K562 (cell line): ENCODE measurements around the gene GRIK1. TPM values are rescaled to one million over a fixed set of nuclear protein-coding genes. Genes with fewer than 3 reads are reported as not detected.
A peak's percentile ranks its signal among the peaks of the same experiment; 100 is the strongest.

Experiments used
- ATAC-seq: fragments of 200-7000 bp; cut with Tn5 transposase; 3 replicates; pipeline ENCODE4 v1.9.1; 2020; ENCODE audit warnings: moderate library complexity
- BruUV-seq: library from RNA; stranded (reverse); fragments of 400-500 nt; replicated peaks from 2 replicates; lab custom pipeline; 2021; lab: Mats Ljungman, UMichigan
- CTCF ChIA-PET: fragments of 300-600 bp; formaldehyde crosslinking; extraction: SDS; loops from one replicate; lab custom pipeline; 2021; ENCODE audit warnings: low intra/inter-chr PET ratio; lab: Yijun Ruan, JAX
- POLR2A ChIA-PET: fragments of 300-600, 350-650 bp; sonication (Branson Sonifier 250); formaldehyde crosslinking; extraction: SDS; loops from one replicate; lab custom pipeline; 2021; ENCODE audit warnings: antibody characterized with exemption, inconsistent platforms; lab: Yijun Ruan, JAX
- DNase-seq, 4 experiments: peaks; one replicate each; pipeline versions ENCODE4 v3.0.0 to v3.0.0-alpha.2; 2011 to 2018; ENCODE audit warnings: low spot score in 3 of 4, mixed read lengths in 3 of 4; ENCODE audit errors: extremely low read depth in 1 of 4
- FAIRE-seq: peaks from 2 replicates; lab custom pipeline; 2011; peaks lifted over from hg19 to GRCh38; lab: Jason Lieb, UNC
- H2AFZ ChIP-seq: 2 replicates; pipeline ENCODE4 v1.6.0; 2011; ENCODE audit warnings: low read depth, low read length, control low read depth, inconsistent platforms
- H3K27ac ChIP-seq: fragments of 200-600 bp; 3 replicates; pipeline ENCODE4 v1.8.0; 2011; ENCODE audit warnings: low read depth, mild to moderate bottlenecking, control low read depth, inconsistent platforms, low read length, moderate library complexity, mixed read lengths; ENCODE audit errors: extremely low read depth
- H3K27me3 ChIP-seq, 2 experiments: fragments of 300-600 bp in 1 of 2; 2 replicates in 1 of 2; 3 replicates in 1 of 2; pipeline versions ENCODE4 v1.6.0 to v1.8.0; 2011; ENCODE audit warnings: inconsistent platforms in 2 of 2, low read length in 2 of 2, mild to moderate bottlenecking in 1 of 2, mixed read lengths in 1 of 2, moderate library complexity in 1 of 2; ENCODE audit not compliant: control insufficient read depth in 2 of 2, insufficient read depth in 2 of 2
- H3K36me3 ChIP-seq: fragments of 300-600 bp; 3 replicates; pipeline ENCODE4 v1.8.0; 2011; ENCODE audit warnings: mild to moderate bottlenecking, low read length, inconsistent platforms; ENCODE audit not compliant: control insufficient read depth, insufficient read depth
- H3K4me1 ChIP-seq, 2 experiments: fragments of 200-600 bp in 1 of 2; replicated peaks in 1 of 2; 2 replicates in 1 of 2; 3 replicates in 1 of 2; pipeline versions ENCODE4 v1.5.1 to v1.8.0; 2011; ENCODE audit warnings: inconsistent platforms in 2 of 2, low read length in 2 of 2, mild to moderate bottlenecking in 1 of 2, mixed read lengths in 1 of 2, moderate library complexity in 1 of 2; ENCODE audit not compliant: control insufficient read depth in 2 of 2, insufficient read depth in 2 of 2
- H3K4me2 ChIP-seq: 2 replicates; pipeline ENCODE4 v1.6.1; 2011; ENCODE audit warnings: low read length, control low read depth, inconsistent platforms, mixed read lengths; ENCODE audit not compliant: insufficient read depth
- H3K4me3 ChIP-seq: fragments of 200-600 bp; sonication (generic), shearing (Covaris generic); 2 replicates; pipeline ENCODE4 v1.5.1; 2016; ENCODE audit warnings: control low read depth, inconsistent platforms
- H3K79me2 ChIP-seq: fragments of 200-600 bp; 3 replicates; pipeline ENCODE4 v1.8.0; 2011; ENCODE audit warnings: low read length, inconsistent platforms; ENCODE audit not compliant: control insufficient read depth, insufficient read depth
- H3K9ac ChIP-seq, 2 experiments: 2 replicates each; pipeline versions ENCODE4 v1.6.0 to v1.6.1; 2011; ENCODE audit warnings: low read depth in 2 of 2, low read length in 2 of 2, control low read depth in 1 of 2, inconsistent platforms in 1 of 2, mild to moderate bottlenecking in 1 of 2, mixed read lengths in 1 of 2; ENCODE audit not compliant: insufficient read depth in 1 of 2
- H3K9me1 ChIP-seq: one replicate; pipeline ENCODE4 v1.6.0; 2011; ENCODE audit warnings: inconsistent platforms, mild to moderate bottlenecking, low read length, moderate library complexity; ENCODE audit not compliant: control insufficient read depth, insufficient read depth
- H3K9me3 ChIP-seq: replicated peaks from 2 replicates; pipeline ENCODE4 v1.5.1; 2011; ENCODE audit warnings: low read depth, low read length, inconsistent platforms; ENCODE audit not compliant: control insufficient read depth, insufficient read depth
- H4K20me1 ChIP-seq: replicated peaks from 2 replicates; pipeline ENCODE4 v1.6.1; 2011; ENCODE audit warnings: low read length, inconsistent platforms, mixed read lengths; ENCODE audit not compliant: control insufficient read depth, insufficient read depth
- BCLAF1 ChIP-seq, 2 experiments: fragments of 450-650 bp in 1 of 2; IDR thresholded peaks; 2 replicates each; pipeline ENCODE4 v1.6.1; 2011 to 2017; ENCODE audit warnings: low read depth in 2 of 2, antibody characterized with exemption in 1 of 2, borderline replicate concordance in 1 of 2, low read length in 1 of 2, mild to moderate bottlenecking in 1 of 2, mixed read lengths in 1 of 2; ENCODE audit not compliant: control insufficient read depth in 1 of 2
- DACH1 ChIP-seq: fragments of 450-650 bp; IDR thresholded peaks from 2 replicates; pipeline ENCODE4 v1.6.1; 2018; ENCODE audit not compliant: partially characterized antibody
- HOXB6 ChIP-seq: fragments of 250-450 bp; sonication (Bioruptor Pico); IDR thresholded peaks from 2 replicates; pipeline ENCODE4 v1.5.1; 2022; ENCODE audit warnings: mild to moderate bottlenecking, borderline replicate concordance
- MTA2 ChIP-seq: fragments of 450-650 bp; IDR thresholded peaks from 2 replicates; pipeline ENCODE4 v1.6.1; 2016; ENCODE audit warnings: low read depth
- MXI1 ChIP-seq: IDR thresholded peaks from 2 replicates; pipeline ENCODE4 v1.6.1; 2011; ENCODE audit warnings: low read depth, mild to moderate bottlenecking, improper control_type of control experiment, low read length
- NEUROD1 ChIP-seq: fragments of 150-350 bp; IDR thresholded peaks from 2 replicates; pipeline ENCODE4 v1.6.1; 2014; ENCODE audit warnings: borderline replicate concordance, low read length, low read depth; ENCODE audit not compliant: partially characterized antibody
- NR2F6 ChIP-seq: fragments of 450-650 bp; formaldehyde crosslinking; IDR thresholded peaks from 2 replicates; pipeline ENCODE4 v1.4.0; 2020; ENCODE audit warnings: mild to moderate bottlenecking
- RAD21 ChIP-seq, 2 experiments: fragments of 250-450 bp in 1 of 2; fragments of 450-650 bp in 1 of 2; sonication (Bioruptor Pico) in 1 of 2; formaldehyde crosslinking in 1 of 2; IDR thresholded peaks in 1 of 2; conservative IDR thresholded peaks in 1 of 2; 2 replicates each; pipeline versions ENCODE4 v1.4.0 to v1.8.0; 2020 to 2022; ENCODE audit warnings: mild to moderate bottlenecking in 2 of 2, moderate library complexity in 1 of 2
- RBM17 ChIP-seq: fragments of 200-400 bp; formaldehyde crosslinking; IDR thresholded peaks from 2 replicates; pipeline ENCODE4 v1.6.1; 2017; ENCODE audit warnings: low read depth, mild to moderate bottlenecking, low read length, borderline replicate concordance
- STAG1 ChIP-seq: sonication (generic); formaldehyde crosslinking; IDR thresholded peaks from 2 replicates; pipeline ENCODE4 v1.5.0; 2020; ENCODE audit warnings: missing genetic modification reagents, borderline replicate concordance
- STAT6 ChIP-seq: sonication (generic); formaldehyde crosslinking; IDR thresholded peaks from 2 replicates; pipeline ENCODE4 v1.8.1; 2023; ENCODE audit warnings: mild to moderate bottlenecking, missing genetic modification reagents
- ZC3H4 ChIP-seq: sonication (generic); formaldehyde crosslinking; IDR thresholded peaks from 2 replicates; pipeline ENCODE4 v1.9.0; 2021; ENCODE audit warnings: missing genetic modification reagents, borderline replicate concordance
- ZFPM2 ChIP-seq: fragments of 250-450 bp; sonication (Bioruptor Pico); IDR thresholded peaks from 2 replicates; pipeline ENCODE4 v1.5.1; 2022; ENCODE audit warnings: mild to moderate bottlenecking
- WGBS: fragments of 100-300 bp; shearing (Covaris generic); methylation state at CpG from one replicate; pipeline ENCODE4 v1.1.6; 2016; ENCODE audit warnings: low coverage, mixed read lengths; ENCODE audit not compliant: insufficient coverage; ENCODE audit errors: missing lambda C conversion rate; 5-methylcytosine and 5-hydroxymethylcytosine counted together
- in situ Hi-C: fragments of 300-500 bp; cut with MboI; formaldehyde crosslinking; loops from 4 replicates; pipeline ENCODE4 v1.15.0; 2018; ENCODE audit warnings: inconsistent platforms, mixed read lengths
- intact Hi-C: fragments of 100-400 bp; cut with micrococcal nuclease; formaldehyde crosslinking; loops from 2 replicates; pipeline ENCODE4 v1.14.2; 2022
- polyA plus RNA-seq, 8 experiments: library from polyadenylated mRNA; depleted of rRNA in 4 of 8; stranded (reverse) in 5 of 8; unstranded in 3 of 8; fragments of >200 nt; fragmentation: Nextera tagmentation in 2 of 8; fragmentation: Illumina TruSeq in 1 of 8; extraction: Ambion mirVana in 2 of 8; extraction: Trizol in 1 of 8; gene quantifications; 2 replicates each; pipeline versions ENCODE4 v1.2.1 to v1.2.3, GENCODE V29; 2011 to 2014; ENCODE audit warnings: inconsistent platforms in 1 of 8, missing spikeins in 1 of 8
- total RNA-seq, 7 experiments: library from RNA; depleted of rRNA in 6 of 7; stranded (reverse); fragments of >200 nt in 6 of 7; fragmentation: Illumina TruSeq in 2 of 7; extraction: Trizol in 2 of 7; gene quantifications; 2 replicates each; pipeline versions ENCODE4 v1.2.1 to v1.2.3, GENCODE V29; 2011 to 2021; ENCODE audit warnings: low replicate concordance in 1 of 7

The GRIK1 gene
- total and polyA plus RNA-seq, 9 of the 15 experiments (the other 6 are each of a cell fraction or from before 2014, with no cell fraction given): 0.17 to 2.8 (median 0.53) TPM

- no peak for TF ChIP-seq STAT6
Observed at GRCh38 chr21:29786496-29787360, 153.1 kb downstream of the GRIK1 start (continued).

- no peaks in the 10 kb centered on the region for H3K27me3 ChIP-seq
- no peak overlapping the region for H3K27ac ChIP-seq
- in situ Hi-C loops: no loop called here
- FAIRE-seq (no peak), ATAC-seq (no peak), DNase-seq (no peak)
- H3K4me3 ChIP-seq: no peak overlapping the region
- ChIA-PET CTCF (no interaction called here), POLR2A (no interaction called here)
- H3K4me1 ChIP-seq: no peaks in the 10 kb centered on the region; a peak in 1 of 5 replicates
- intact Hi-C loops: no loop called here
- no peak overlapping the region for H3K9ac ChIP-seq
- no peaks in the 10 kb centered on the region for H3K36me3 ChIP-seq
- H3K79me2 ChIP-seq: no peaks in the 10 kb centered on the region
- 71% methylated on average over 2 of the region's 2 CpGs for WGBS
- no peak overlapping the region for H3K4me2 ChIP-seq
- peak overlapping the region; percentile 66; the same call in 1 of the 2 replicates for H2AFZ ChIP-seq
- H3K9me1 ChIP-seq: no peaks in the 10 kb centered on the region
- no peaks in the 10 kb centered on the region for H3K9me3 ChIP-seq
- H4K20me1 ChIP-seq: no peaks in the 10 kb centered on the region
- no TSS peak for BruUV-seq
- TF ChIP-seq RAD21 (CRISPR knock-in tag; conservative IDR thresholded peaks at IDR 0.05 in 1 of 2, IDR thresholded peaks at IDR 0.05 in 1 of 2) (no peak), STAG1 (no peak), NR2F6 (CRISPR knock-in tag) (no peak), HOXB6 (no peak), MXI1 (no peak), BCLAF1 (IDR thresholded peaks at IDR 0.05; ENCODE audit: borderline replicate concordance in 1 of 2, control insufficient read depth in 1 of 2, low read depth in 2 of 2, low read length in 1 of 2) (no peak), DACH1 (no peak), ZC3H4 (CRISPR knock-in tag) (no peak), ZFPM2 (CRISPR knock-in tag) (no peak), MTA2 (no peak), RBM17 (no peak), NEUROD1 (no peak)
Observed at GRCh38 chr21:29777160-29777559, 162.6 kb downstream of the GRIK1 start.
